Uterus (tissue), 4 donors: Measurements from ENCODE around the gene ITGAV. TPM values are rescaled to one million over a fixed set of nuclear protein-coding genes. Genes with fewer than 3 reads are reported as not detected.

Experiments used
- DNase-seq, 2 donors: peaks; one replicate each; pipeline ENCODE4 v3.0.0-alpha.2; 2019 to 2020
- H3K27ac ChIP-seq, 2 donors: fragments of 200-600 bp; sonication (generic); 1 replicate in 1 of 2; 2 replicates in 1 of 2; pipeline ENCODE4 v1.5.1; 2016 to 2018
- H3K27me3 ChIP-seq, 2 donors: fragments of 200-600 bp; sonication (generic); one replicate each; pipeline ENCODE4 v1.5.1; 2018 to 2019; ENCODE audit warnings: control low read depth in 1 of 2
- H3K36me3 ChIP-seq, 2 donors: fragments of 200-600 bp; sonication (generic); one replicate each; pipeline ENCODE4 v1.5.1; 2019; ENCODE audit warnings: control low read depth in 1 of 2
- H3K4me1 ChIP-seq, 2 donors: fragments of 200-600 bp; sonication (generic); one replicate each; pipeline ENCODE4 v1.5.1; 2018 to 2019; ENCODE audit warnings: control low read depth in 1 of 2
- H3K4me3 ChIP-seq, 2 donors: fragments of 200-600 bp; sonication (generic); 1 replicate in 1 of 2; 2 replicates in 1 of 2; pipeline ENCODE4 v1.5.1; 2018 to 2019; ENCODE audit warnings: mild to moderate bottlenecking in 1 of 2
- H3K9me3 ChIP-seq, 2 donors: fragments of 200-600 bp; sonication (generic); one replicate each; pipeline ENCODE4 v1.5.1; 2019; ENCODE audit warnings: control low read depth in 1 of 2
- POLR2A ChIP-seq, 2 donors: fragments of 450-650 bp; IDR thresholded peaks; one replicate each; pipeline ENCODE4 v1.6.1; 2016; ENCODE audit warnings: antibody characterized with exemption in 2 of 2, mild to moderate bottlenecking in 1 of 2, moderate library complexity in 1 of 2
- intact Hi-C: fragments of 100-400 bp; cut with DNase I; formaldehyde crosslinking; loops from one replicate; pipeline ENCODE4 v1.15.1; 2023; ENCODE audit warnings: low total_unique reads
- total RNA-seq, 4 donors: library from RNA; depleted of rRNA in 3 of 4; stranded (reverse); fragments of >200 nt in 3 of 4; gene quantifications; one replicate each; pipeline versions ENCODE4 v1.1.0 to v1.2.4, GENCODE V29; 2014 to 2023
- TF ChIP-seq, protein P1 (sequence below), 4 experiments: fragments of 200-600 bp in 2 of 4; fragments of 450-650 bp in 2 of 4; sonication (generic) in 2 of 4; IDR thresholded peaks; one replicate each; pipeline ENCODE4 v1.5.1; 2016 to 2019; ENCODE audit warnings: antibody characterized with exemption in 4 of 4, mild to moderate bottlenecking in 2 of 4, moderate library complexity in 1 of 4
- donor health status: DM: yes; HTN: yes; CAD: no.

ITGAV gene
- total RNA-seq, 4 donors from 2014 or later: 76.9 to 232 (median 104) TPM

DNA sequence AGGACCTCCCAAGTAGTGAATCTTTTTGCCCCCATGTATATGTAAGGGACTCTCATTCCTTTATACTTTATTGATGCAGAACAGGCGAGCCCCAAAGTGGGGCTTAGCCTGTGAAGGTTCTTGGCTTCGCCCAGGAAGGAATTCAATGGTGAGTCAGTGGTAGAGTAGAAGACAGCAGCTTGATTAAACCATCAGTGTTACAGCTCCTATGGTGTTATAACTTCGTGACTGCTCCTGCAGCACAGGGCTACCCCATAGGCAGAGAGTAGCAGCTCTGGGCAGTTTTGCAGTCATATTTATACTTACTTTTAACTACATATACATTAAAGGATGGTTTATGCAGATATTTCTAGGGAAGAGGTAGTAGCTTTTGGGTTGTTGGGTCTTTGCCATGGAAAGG, 115.0 kb downstream of the ITGAV start:
- H3K4me3 ChIP-seq: no peak overlapping the region
- intact Hi-C loops: no loop called here
- no peaks in the 10 kb centered on the region for H3K27me3 ChIP-seq
- H3K27ac ChIP-seq: no peak overlapping the region
- no peak for DNase-seq
- no peaks in the 10 kb centered on the region for H3K4me1 ChIP-seq
- no peaks in the 10 kb centered on the region for H3K36me3 ChIP-seq
- no peaks in the 10 kb centered on the region for H3K9me3 ChIP-seq
- TF ChIP-seq POLR2A (IDR thresholded peaks at IDR 0.05): no peak
- TF ChIP-seq, protein P1, sequence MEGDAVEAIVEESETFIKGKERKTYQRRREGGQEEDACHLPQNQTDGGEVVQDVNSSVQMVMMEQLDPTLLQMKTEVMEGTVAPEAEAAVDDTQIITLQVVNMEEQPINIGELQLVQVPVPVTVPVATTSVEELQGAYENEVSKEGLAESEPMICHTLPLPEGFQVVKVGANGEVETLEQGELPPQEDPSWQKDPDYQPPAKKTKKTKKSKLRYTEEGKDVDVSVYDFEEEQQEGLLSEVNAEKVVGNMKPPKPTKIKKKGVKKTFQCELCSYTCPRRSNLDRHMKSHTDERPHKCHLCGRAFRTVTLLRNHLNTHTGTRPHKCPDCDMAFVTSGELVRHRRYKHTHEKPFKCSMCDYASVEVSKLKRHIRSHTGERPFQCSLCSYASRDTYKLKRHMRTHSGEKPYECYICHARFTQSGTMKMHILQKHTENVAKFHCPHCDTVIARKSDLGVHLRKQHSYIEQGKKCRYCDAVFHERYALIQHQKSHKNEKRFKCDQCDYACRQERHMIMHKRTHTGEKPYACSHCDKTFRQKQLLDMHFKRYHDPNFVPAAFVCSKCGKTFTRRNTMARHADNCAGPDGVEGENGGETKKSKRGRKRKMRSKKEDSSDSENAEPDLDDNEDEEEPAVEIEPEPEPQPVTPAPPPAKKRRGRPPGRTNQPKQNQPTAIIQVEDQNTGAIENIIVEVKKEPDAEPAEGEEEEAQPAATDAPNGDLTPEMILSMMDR (IDR thresholded peaks at IDR 0.05): no peak

GRCh38 chr2:186709529-186710450, 119.9 kb downstream of the ITGAV start:
- Histone ChIP-seq H3K36me3 (no peaks in the 10 kb centered on the region), H3K27me3 (no peaks in the 10 kb centered on the region), H3K9me3 (no peaks in the 10 kb centered on the region), H3K4me1 (no peaks in the 10 kb centered on the region), H3K4me3 (no peak overlapping the region), H3K27ac (no peak overlapping the region)
- TF ChIP-seq, protein P1 (IDR thresholded peaks at IDR 0.05): no peak
- no peak for TF ChIP-seq POLR2A (IDR thresholded peaks at IDR 0.05)
- no peak for DNase-seq
- intact Hi-C loops: no loop called here

DNA sequence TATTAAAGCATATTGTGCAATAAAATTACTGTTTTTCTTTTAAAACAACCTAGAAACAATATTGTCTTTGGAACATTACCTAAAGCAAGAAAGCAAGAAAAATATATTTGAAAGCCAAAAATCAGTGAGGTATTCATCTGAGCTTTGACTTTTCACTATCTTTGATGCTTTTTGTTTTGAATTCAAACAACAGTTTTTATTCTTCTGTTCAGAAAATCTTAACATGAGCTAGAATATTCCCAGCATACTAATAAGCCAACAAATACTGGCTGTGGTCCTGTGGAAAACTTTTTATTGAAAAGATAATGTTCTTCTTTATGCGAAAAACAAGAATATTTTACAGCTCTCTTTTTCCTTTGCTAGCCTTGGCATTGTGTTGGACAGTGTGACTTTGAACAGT, 123.8 kb downstream of the ITGAV start:
- H3K36me3 ChIP-seq: no peaks in the 10 kb centered on the region
- H3K9me3 ChIP-seq: no peaks in the 10 kb centered on the region
- no peaks in the 10 kb centered on the region for H3K27me3 ChIP-seq
- no peak for TF ChIP-seq POLR2A (IDR thresholded peaks at IDR 0.05)
- TF ChIP-seq, protein P1 (IDR thresholded peaks at IDR 0.05): no peak
- no peak overlapping the region for H3K4me3 ChIP-seq
- no peak for DNase-seq
- intact Hi-C loops: no loop called here
- no peaks in the 10 kb centered on the region for H3K4me1 ChIP-seq
- no peak overlapping the region for H3K27ac ChIP-seq

GRCh38 chr2:186714611-186715010, 124.8 kb downstream of the ITGAV start:
- intact Hi-C loops: no loop called here
- no peak for DNase-seq
- no peaks in the 10 kb centered on the region for H3K27me3 ChIP-seq
- no peaks in the 10 kb centered on the region for H3K36me3 ChIP-seq
- H3K9me3 ChIP-seq: no peaks in the 10 kb centered on the region
- TF ChIP-seq, protein P1 (IDR thresholded peaks at IDR 0.05): no peak
- no peak for TF ChIP-seq POLR2A (IDR thresholded peaks at IDR 0.05)
- H3K4me1 ChIP-seq: no peaks in the 10 kb centered on the region
- H3K4me3 ChIP-seq: no peak overlapping the region
- no peak overlapping the region for H3K27ac ChIP-seq

DNA sequence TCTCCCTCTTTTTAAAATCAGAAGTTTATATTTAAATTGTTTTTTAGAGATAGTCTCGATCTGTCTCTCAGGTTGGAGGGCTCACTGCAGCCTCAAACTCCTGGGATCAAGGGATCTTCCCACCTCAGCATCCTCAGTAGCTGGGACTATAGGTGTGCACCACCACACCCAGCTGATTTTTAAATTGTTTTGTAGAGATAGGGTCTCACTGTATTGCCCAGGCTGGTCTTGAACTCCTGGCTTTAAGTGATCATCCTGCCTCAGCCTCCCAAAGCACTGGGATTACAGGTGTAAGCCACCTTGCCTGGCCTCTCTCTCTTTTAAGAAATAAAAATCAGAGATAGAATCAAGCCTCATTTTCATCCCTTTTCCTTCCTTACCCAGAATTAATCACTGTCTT, 126.1 kb downstream of the ITGAV start:
- H3K36me3 ChIP-seq: no peaks in the 10 kb centered on the region
- H3K27me3 ChIP-seq: no peaks in the 10 kb centered on the region
- no peak overlapping the region for H3K27ac ChIP-seq
- no peak overlapping the region for H3K4me3 ChIP-seq
- H3K4me1 ChIP-seq: no peaks in the 10 kb centered on the region
- TF ChIP-seq POLR2A (IDR thresholded peaks at IDR 0.05): no peak
- TF ChIP-seq, protein P1 (IDR thresholded peaks at IDR 0.05): no peak
- no peak for DNase-seq
- no peaks in the 10 kb centered on the region for H3K9me3 ChIP-seq
- intact Hi-C loops: no loop called here
